CD8-positive, alpha-beta memory T cell (primary cell): ENCODE measurements around the gene FARS2. TPM values are rescaled to one million over a fixed set of nuclear protein-coding genes. Genes with fewer than 3 reads are reported as not detected.

Source experiments
- CTCF ChIA-PET: fragments of 350-600 bp; sonication (Branson Sonifier 250); formaldehyde crosslinking; loops from one replicate; lab custom pipeline; 2021; ENCODE audit warnings: antibody characterized with exemption; lab: Charles Lee
- POLR2A ChIA-PET: fragments of 350-600 bp; sonication (Branson Sonifier 250); formaldehyde crosslinking; loops from one replicate; lab custom pipeline; 2021; ENCODE audit warnings: antibody characterized with exemption; lab: Charles Lee
- DNase-seq, 5 donors: peaks; one replicate each; pipeline versions ENCODE4 v3.0.0 to v3.0.0-alpha.2; 2020 to 2022; ENCODE audit warnings: mixed read lengths in 1 of 5
- H3K27ac ChIP-seq: one replicate; pipeline ENCODE4 v1.7.0; 2013; ENCODE audit warnings: low read depth, mild to moderate bottlenecking, low read length, moderate library complexity
- H3K27me3 ChIP-seq: 2 replicates; pipeline ENCODE4 v1.7.0; 2013; ENCODE audit warnings: low read length, mild to moderate bottlenecking; ENCODE audit not compliant: insufficient read depth, poor library complexity, severe bottlenecking
- H3K36me3 ChIP-seq: 2 replicates; pipeline ENCODE4 v1.7.0; 2013; ENCODE audit warnings: mild to moderate bottlenecking, low read length, moderate library complexity; ENCODE audit not compliant: insufficient read depth
- H3K4me1 ChIP-seq: 2 replicates; pipeline ENCODE4 v1.7.0; 2013; ENCODE audit warnings: mild to moderate bottlenecking, low read length, moderate library complexity; ENCODE audit not compliant: insufficient read depth
- H3K4me3 ChIP-seq: 2 replicates; pipeline ENCODE4 v1.7.0; 2013; ENCODE audit warnings: mild to moderate bottlenecking, low read length
- H3K9me3 ChIP-seq: 2 replicates; pipeline ENCODE4 v1.7.0; 2013; ENCODE audit warnings: mild to moderate bottlenecking, low read length
- H3K27ac Mint-ChIP-seq, 8 donors: one replicate each; pipeline ENCODE4 v1.8.0; 2020 to 2021; ENCODE audit warnings: mixed read lengths in 8 of 8, mild to moderate bottlenecking in 6 of 8, inconsistent platforms in 3 of 8, moderate library complexity in 3 of 8
- H3K27me3 Mint-ChIP-seq, 2 donors: one replicate each; pipeline ENCODE4 v1.8.0; 2020 to 2021; ENCODE audit warnings: mixed read lengths in 2 of 2, mild to moderate bottlenecking in 1 of 2, moderate library complexity in 1 of 2
- H3K36me3 Mint-ChIP-seq, 3 donors: one replicate each; pipeline ENCODE4 v1.8.0; 2020 to 2021; ENCODE audit warnings: mixed read lengths in 3 of 3, inconsistent platforms in 1 of 3, mild to moderate bottlenecking in 1 of 3
- H3K4me1 Mint-ChIP-seq, 3 donors: one replicate each; pipeline ENCODE4 v1.8.0; 2020 to 2021; ENCODE audit warnings: mixed read lengths in 3 of 3, inconsistent platforms in 1 of 3, mild to moderate bottlenecking in 1 of 3
- H3K4me3 Mint-ChIP-seq, 7 donors: one replicate each; pipeline ENCODE4 v1.8.0; 2020 to 2021; ENCODE audit warnings: mixed read lengths in 7 of 7, mild to moderate bottlenecking in 6 of 7, moderate library complexity in 4 of 7, inconsistent platforms in 2 of 7
- H3K9me3 Mint-ChIP-seq, 5 donors: one replicate each; pipeline ENCODE4 v1.8.0; 2020 to 2022; ENCODE audit warnings: mixed read lengths in 5 of 5, mild to moderate bottlenecking in 3 of 5, moderate library complexity in 2 of 5, inconsistent platforms in 1 of 5
- polyA plus RNA-seq: library from polyadenylated mRNA; unstranded; fragments of 300-500 nt; fragmentation: Illumina TruSeq; gene quantifications from one replicate; pipeline ENCODE4 v1.2.3, GENCODE V29; 2021
- total RNA-seq, 2 experiments: library from RNA; stranded (reverse); gene quantifications; one replicate each; pipeline ENCODE4 v1.2.3, GENCODE V29; 2021

FARS2 gene
- total and polyA plus RNA-seq, 3 experiments from 2014 or later: 24.5 to 26.0 (median 24.9) TPM

GRCh38 chr6:5390177-5390576, 128.9 kb downstream of the FARS2 start:
- no peaks in the 10 kb centered on the region for H3K36me3 Mint-ChIP-seq
- H3K9me3 Mint-ChIP-seq: no peaks in the 10 kb centered on the region
- no peak for DNase-seq
- H3K27ac Mint-ChIP-seq: no peak overlapping the region
- H3K27me3 Mint-ChIP-seq: no peaks in the 10 kb centered on the region
- Histone ChIP-seq H3K9me3 (no peaks in the 10 kb centered on the region), H3K4me1 (no peaks in the 10 kb centered on the region), H3K4me3 (no peak overlapping the region), H3K27ac (no peak overlapping the region), H3K27me3 (no peaks in the 10 kb centered on the region), H3K36me3 (no peaks in the 10 kb centered on the region)
- no peak overlapping the region for H3K4me3 Mint-ChIP-seq
- ChIA-PET CTCF (no interaction called here), POLR2A (no interaction called here)
- peaks cover 5 to 15% (median 7%) of the 10 kb centered on the region in 3 donors for H3K4me1 Mint-ChIP-seq

DNA sequence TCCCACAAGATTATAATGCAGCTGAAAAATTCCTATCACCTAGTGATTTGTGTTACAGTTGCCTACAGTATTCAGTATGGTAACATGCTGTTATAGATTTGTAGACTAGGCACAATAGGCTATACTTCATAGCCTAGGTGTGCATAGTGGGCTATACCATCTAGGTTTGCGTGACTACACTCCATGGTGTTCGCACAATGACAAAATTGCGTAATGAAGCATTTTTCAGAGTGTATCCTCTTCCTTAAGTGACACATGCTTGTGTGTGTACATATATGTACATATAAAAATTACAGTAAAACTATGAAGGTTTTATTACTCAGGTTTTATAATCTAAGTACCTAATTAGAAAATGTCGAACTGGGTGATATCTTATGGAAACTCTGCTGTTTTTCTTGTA, 133.0 kb downstream of the FARS2 start:
- no peak overlapping the region for H3K27ac ChIP-seq
- Mint-ChIP-seq H3K27ac (no peak overlapping the region), H3K9me3 (no peaks in the 10 kb centered on the region), H3K36me3 (peaks cover 0 to 3% (median 0%) of the 10 kb centered on the region in 3 donors), H3K27me3 (no peaks in the 10 kb centered on the region), H3K4me1 (peaks cover 7 to 14% (median 13%) of the 10 kb centered on the region in 3 donors), H3K4me3 (no peak overlapping the region)
- ChIA-PET CTCF (no interaction called here), POLR2A (no interaction called here)
- H3K4me3 ChIP-seq: no peak overlapping the region
- no peak for DNase-seq
- H3K4me1 ChIP-seq: no peaks in the 10 kb centered on the region
- H3K36me3 ChIP-seq: no peaks in the 10 kb centered on the region
- H3K9me3 ChIP-seq: no peaks in the 10 kb centered on the region
- no peaks in the 10 kb centered on the region for H3K27me3 ChIP-seq

DNA sequence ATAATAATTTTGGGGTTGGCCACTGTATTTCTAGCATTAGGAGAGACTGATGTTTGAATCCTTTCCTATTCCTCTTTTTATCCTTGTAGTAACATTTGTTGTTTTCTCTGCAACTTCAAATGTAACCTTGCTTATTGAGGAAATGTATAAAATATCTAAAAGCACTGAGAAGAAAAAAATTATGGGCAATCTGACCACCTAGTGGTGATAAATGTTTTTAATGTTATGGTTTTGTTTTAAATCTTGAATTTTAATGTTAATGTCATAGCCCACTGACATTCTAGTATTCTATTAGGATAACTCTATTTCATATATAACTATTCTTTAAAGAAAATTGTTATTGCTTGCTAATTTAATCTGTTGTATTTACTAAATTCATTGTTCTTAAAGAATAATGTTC, 134.4 kb downstream of the FARS2 start:
- H3K27ac ChIP-seq: no peak overlapping the region
- Mint-ChIP-seq H3K36me3 (peaks cover 0 to 3% (median 0%) of the 10 kb centered on the region in 3 donors), H3K4me3 (no peak overlapping the region), H3K27ac (peak overlapping the region in 1 of 8 donors; percentile 28), H3K9me3 (no peaks in the 10 kb centered on the region), H3K27me3 (no peaks in the 10 kb centered on the region), H3K4me1 (peaks cover 5 to 20% (median 16%) of the 10 kb centered on the region in 3 donors)
- H3K36me3 ChIP-seq: no peaks in the 10 kb centered on the region
- no peaks in the 10 kb centered on the region for H3K9me3 ChIP-seq
- ChIA-PET CTCF (no interaction called here), POLR2A (no interaction called here)
- H3K4me1 ChIP-seq: no peaks in the 10 kb centered on the region
- no peak overlapping the region for H3K4me3 ChIP-seq
- DNase-seq: no peak
- no peaks in the 10 kb centered on the region for H3K27me3 ChIP-seq

DNA sequence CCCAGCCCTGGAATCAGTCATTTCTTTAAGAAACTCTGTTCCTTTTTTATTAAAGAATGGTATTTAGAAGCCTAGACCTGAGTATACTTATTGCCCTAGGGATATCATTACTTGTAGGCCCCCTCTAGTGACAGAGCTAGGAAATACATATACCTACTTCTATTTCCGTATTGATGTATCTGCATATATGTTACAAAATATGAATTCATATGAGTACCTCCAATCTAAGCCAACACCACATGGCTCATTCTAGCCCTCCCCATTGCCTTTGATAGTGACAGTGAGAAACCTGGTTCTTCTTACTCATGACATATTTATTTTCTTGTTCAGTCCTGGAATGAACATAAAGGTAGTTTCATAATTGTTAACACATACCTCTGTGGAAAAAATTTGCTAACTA, 137.2 kb downstream of the FARS2 start:
- Mint-ChIP-seq H3K4me1 (peaks cover 11 to 17% (median 12%) of the 10 kb centered on the region in 3 donors), H3K36me3 (peaks cover 0 to 6% (median 0%) of the 10 kb centered on the region in 3 donors), H3K4me3 (no peak overlapping the region), H3K27ac (no peak overlapping the region), H3K9me3 (peaks cover 0 to 3% (median 0%) of the 10 kb centered on the region in 5 donors), H3K27me3 (no peaks in the 10 kb centered on the region)
- Histone ChIP-seq H3K4me3 (no peak overlapping the region), H3K27me3 (no peaks in the 10 kb centered on the region), H3K27ac (no peak overlapping the region), H3K4me1 (no peaks in the 10 kb centered on the region), H3K36me3 (no peaks in the 10 kb centered on the region), H3K9me3 (no peaks in the 10 kb centered on the region)
- CTCF ChIA-PET: interaction anchor here (1.0 kb wide), 1 partner anchor 254 kb away, joined by 5 read pairs; no protein-coding TSS in a partner anchor
- DNase-seq: peak in 2 of 5 donors; percentile 20 to 22
- POLR2A ChIA-PET: no interaction called here

DNA sequence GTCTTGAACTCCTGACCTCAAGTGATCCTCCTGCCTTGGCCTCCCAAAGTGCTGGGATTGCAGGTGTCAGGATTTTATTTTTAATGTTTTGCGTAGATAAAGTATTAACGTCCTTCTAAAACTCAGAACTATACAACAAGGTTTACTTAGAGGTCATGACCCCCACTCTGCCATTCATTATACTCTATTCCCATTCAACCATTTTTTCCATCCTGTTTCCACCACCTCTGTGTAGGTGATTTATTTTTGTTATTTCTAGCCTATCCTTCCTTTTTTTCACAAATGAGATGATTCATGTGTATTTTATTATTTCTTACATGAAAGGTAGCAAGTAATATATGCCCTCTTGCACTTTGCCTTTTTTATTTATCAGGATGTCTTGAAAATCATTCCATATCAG, 138.1 kb downstream of the FARS2 start:
- Mint-ChIP-seq H3K9me3 (peaks cover 0 to 3% (median 0%) of the 10 kb centered on the region in 5 donors), H3K4me3 (no peak overlapping the region), H3K36me3 (peaks cover 0 to 10% (median 2%) of the 10 kb centered on the region in 3 donors), H3K4me1 (peaks cover 8 to 17% (median 11%) of the 10 kb centered on the region in 3 donors), H3K27ac (no peak overlapping the region), H3K27me3 (no peaks in the 10 kb centered on the region)
- Histone ChIP-seq H3K36me3 (no peaks in the 10 kb centered on the region), H3K27ac (no peak overlapping the region), H3K4me3 (no peak overlapping the region), H3K9me3 (no peaks in the 10 kb centered on the region), H3K4me1 (no peaks in the 10 kb centered on the region), H3K27me3 (no peaks in the 10 kb centered on the region)
- no peak for DNase-seq
- ChIA-PET CTCF (no interaction called here), POLR2A (no interaction called here)

- Histone ChIP-seq H3K9me3 (no peaks in the 10 kb centered on the region), H3K4me1 (no peaks in the 10 kb centered on the region), H3K36me3 (no peaks in the 10 kb centered on the region), H3K27me3 (no peaks in the 10 kb centered on the region), H3K27ac (no peak overlapping the region), H3K4me3 (no peak overlapping the region)
- DNase-seq: no peak
- ChIA-PET CTCF (interaction anchor here (2.3 kb wide), 1 partner anchor 258 kb away, joined by 7 read pairs; no protein-coding TSS in a partner anchor), POLR2A (interaction anchor here (0.7 kb wide), 1 partner anchor 51 kb away, joined by 3 read pairs; no protein-coding TSS in a partner anchor)
- Mint-ChIP-seq H3K27ac (no peak overlapping the region), H3K9me3 (peaks cover 0 to 3% (median 0%) of the 10 kb centered on the region in 5 donors), H3K4me3 (no peak overlapping the region), H3K27me3 (no peaks in the 10 kb centered on the region), H3K36me3 (peaks cover 0 to 14% (median 7%) of the 10 kb centered on the region in 3 donors), H3K4me1 (peaks cover 8 to 13% (median 11%) of the 10 kb centered on the region in 3 donors)
Observed at GRCh38 chr6:5401845-5402738, 140.8 kb downstream of the FARS2 start.

DNA sequence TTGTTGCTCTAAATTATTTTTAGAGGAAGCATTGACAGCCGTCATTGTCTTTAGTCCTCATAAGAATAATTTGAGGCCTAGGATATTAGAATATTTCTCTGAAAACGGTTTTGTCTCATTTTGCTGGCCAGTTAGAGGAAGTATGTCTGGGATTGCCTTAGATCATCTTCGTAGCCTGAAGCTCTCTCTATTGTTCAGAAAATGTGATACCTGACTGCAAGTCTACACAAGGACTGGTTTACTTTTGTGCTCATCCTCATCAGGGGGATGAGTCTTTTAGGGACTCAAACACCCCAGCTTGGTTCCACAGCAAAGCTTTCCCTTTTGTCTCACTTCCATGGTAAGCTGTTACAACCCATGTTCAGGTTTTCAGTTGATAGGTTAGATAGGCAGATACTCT, 141.8 kb downstream of the FARS2 start:
- no peaks in the 10 kb centered on the region for H3K4me1 ChIP-seq
- no peaks in the 10 kb centered on the region for H3K36me3 ChIP-seq
- H3K4me3 Mint-ChIP-seq: no peak overlapping the region
- H3K9me3 ChIP-seq: no peaks in the 10 kb centered on the region
- no peaks in the 10 kb centered on the region for H3K27me3 Mint-ChIP-seq
- H3K4me1 Mint-ChIP-seq: peaks cover 8 to 13% (median 11%) of the 10 kb centered on the region in 3 donors
- no peak for DNase-seq
- H3K27ac ChIP-seq: no peak overlapping the region
- no peaks in the 10 kb centered on the region for H3K27me3 ChIP-seq
- H3K27ac Mint-ChIP-seq: no peak overlapping the region
- H3K9me3 Mint-ChIP-seq: peaks cover 0 to 3% (median 0%) of the 10 kb centered on the region in 5 donors
- H3K4me3 ChIP-seq: no peak overlapping the region
- H3K36me3 Mint-ChIP-seq: peaks cover 0 to 18% (median 8%) of the 10 kb centered on the region in 3 donors
- CTCF ChIA-PET: interaction anchor here (2.3 kb wide), 1 partner anchor 259 kb away, joined by 7 read pairs; no protein-coding TSS in a partner anchor
- POLR2A ChIA-PET: no interaction called here

DNA sequence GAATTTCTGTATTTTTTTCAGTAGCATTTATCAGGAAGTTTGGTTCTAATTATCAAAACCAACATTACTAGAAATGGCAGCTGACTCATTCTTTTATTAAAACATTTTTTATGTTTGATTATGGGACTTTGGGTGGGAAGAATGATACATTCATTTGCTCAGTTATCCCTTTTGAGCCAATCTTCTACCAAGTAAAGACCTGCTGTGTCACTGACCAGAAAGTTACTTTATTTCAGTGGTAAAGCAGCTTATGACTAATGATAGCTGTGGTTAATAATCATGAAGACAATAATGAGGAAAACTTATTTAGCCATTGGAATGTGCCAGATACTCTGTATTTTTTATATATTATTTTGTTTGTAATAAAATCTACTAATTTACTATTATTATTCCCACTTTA, 142.3 kb downstream of the FARS2 start:
- Mint-ChIP-seq H3K27me3 (no peaks in the 10 kb centered on the region), H3K4me3 (no peak overlapping the region), H3K36me3 (peaks cover 0 to 23% (median 8%) of the 10 kb centered on the region in 3 donors), H3K4me1 (peaks cover 5 to 9% (median 8%) of the 10 kb centered on the region in 3 donors), H3K9me3 (peaks cover 0 to 3% (median 0%) of the 10 kb centered on the region in 5 donors), H3K27ac (no peak overlapping the region)
- ChIA-PET CTCF (no interaction called here), POLR2A (no interaction called here)
- no peaks in the 10 kb centered on the region for H3K4me1 ChIP-seq
- H3K9me3 ChIP-seq: no peaks in the 10 kb centered on the region
- no peak overlapping the region for H3K4me3 ChIP-seq
- no peaks in the 10 kb centered on the region for H3K27me3 ChIP-seq
- H3K36me3 ChIP-seq: no peaks in the 10 kb centered on the region
- no peak overlapping the region for H3K27ac ChIP-seq
- DNase-seq: no peak
